SJSA1 (cell line): ENCODE data around the gene ORC6. TPM values are rescaled to one million over a fixed set of nuclear protein-coding genes. Genes with fewer than 3 reads are reported as not detected.
"Not testable (repeated sequence)": the region's sequence is repeated elsewhere in the genome, so short reads cannot be mapped to it uniquely, and the experiment has no call there.

Source experiments
- DNase-seq, 2 experiments: peaks; one replicate each; pipeline ENCODE4 v3.0.0-alpha.2; 2015 to 2020; ENCODE audit warnings: low spot score in 2 of 2, low read depth in 1 of 2
- H3K27ac ChIP-seq: fragments of 250-450 bp; sonication (Bioruptor Pico); 2 replicates; pipeline ENCODE4 v1.5.1; 2020; ENCODE audit warnings: mild to moderate bottlenecking, moderate library complexity
- H3K27me3 ChIP-seq: fragments of 250-450 bp; sonication (Bioruptor Pico); replicated peaks from 2 replicates; pipeline ENCODE4 v1.5.1; 2020; ENCODE audit warnings: mild to moderate bottlenecking, moderate library complexity
- H3K36me3 ChIP-seq: fragments of 250-450 bp; sonication (Bioruptor Pico); 2 replicates; pipeline ENCODE4 v1.5.1; 2020; ENCODE audit warnings: mild to moderate bottlenecking
- H3K4me1 ChIP-seq: fragments of 250-450 bp; sonication (Bioruptor Pico); replicated peaks from 2 replicates; pipeline ENCODE4 v1.6.1; 2021; ENCODE audit warnings: mild to moderate bottlenecking
- H3K4me3 ChIP-seq: fragments of 250-450 bp; sonication (Bioruptor Pico); 2 replicates; pipeline ENCODE4 v1.5.1; 2020; ENCODE audit warnings: mild to moderate bottlenecking
- H3K9me3 ChIP-seq: fragments of 250-450 bp; sonication (Bioruptor Pico); replicated peaks from 2 replicates; pipeline ENCODE4 v1.5.1; 2020; ENCODE audit warnings: mild to moderate bottlenecking
- total RNA-seq: library from RNA; depleted of rRNA; stranded (reverse); fragments of >200 nt; shearing (Covaris generic); gene quantifications from 2 replicates; pipeline ENCODE4 v1.2.3, GENCODE V29; 2014; rRNA removed

The ORC6 gene, protein sequence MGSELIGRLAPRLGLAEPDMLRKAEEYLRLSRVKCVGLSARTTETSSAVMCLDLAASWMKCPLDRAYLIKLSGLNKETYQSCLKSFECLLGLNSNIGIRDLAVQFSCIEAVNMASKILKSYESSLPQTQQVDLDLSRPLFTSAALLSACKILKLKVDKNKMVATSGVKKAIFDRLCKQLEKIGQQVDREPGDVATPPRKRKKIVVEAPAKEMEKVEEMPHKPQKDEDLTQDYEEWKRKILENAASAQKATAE
- total RNA-seq: 73.8 and 78.5 TPM in 2 replicates

DNA sequence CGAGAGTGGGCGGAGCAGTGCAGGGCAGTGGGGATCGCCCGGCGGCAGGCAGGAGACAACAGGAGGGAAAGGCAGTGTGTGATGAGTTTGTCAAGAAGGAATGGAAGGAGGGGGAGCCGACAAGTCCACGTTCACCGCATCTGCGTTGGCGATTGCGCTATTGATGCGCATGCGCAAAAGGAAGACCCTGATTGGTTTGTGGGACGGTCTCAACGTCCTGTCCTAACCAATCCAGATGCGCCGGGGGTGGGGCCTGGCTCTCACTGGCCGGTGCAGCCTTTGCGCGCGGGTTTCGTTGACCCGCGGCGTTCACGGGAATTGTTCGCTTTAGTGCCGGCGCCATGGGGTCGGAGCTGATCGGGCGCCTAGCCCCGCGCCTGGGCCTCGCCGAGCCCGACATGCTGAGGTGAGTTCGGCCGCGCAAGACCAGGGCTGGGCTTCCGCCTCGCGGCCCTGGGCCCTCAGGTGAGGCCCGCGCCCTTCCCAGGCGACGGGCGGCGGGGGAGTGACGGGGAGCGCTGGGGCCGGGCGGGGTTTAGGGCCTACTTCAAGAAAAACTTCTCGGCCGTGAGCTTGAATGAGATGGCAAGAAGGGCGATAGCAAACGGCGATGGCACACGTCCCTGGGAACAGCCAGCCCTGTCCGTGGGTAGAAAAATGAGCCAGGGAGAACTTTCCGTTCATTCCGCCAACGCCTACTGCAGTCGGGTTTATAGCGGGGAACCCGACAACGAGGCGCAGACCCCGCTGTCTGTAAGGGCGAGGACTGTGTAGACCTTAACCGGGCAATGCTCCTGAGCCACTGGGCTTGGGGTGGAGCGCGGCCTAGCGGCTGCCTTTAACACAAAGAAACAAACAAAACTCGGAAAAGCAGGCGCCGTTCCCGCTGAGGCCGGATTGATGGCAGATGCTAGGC, at the start of gene ORC6:
ORC6 (plus strand) TSS at position 295 of the 916 bp plus-strand sequence; CDS start at position 342, 47 bp downstream.
- Histone ChIP-seq H3K27me3 (no peaks in the 10 kb centered on the region), H3K4me1 (peaks cover 20% of the 10 kb centered on the region), H3K36me3 (peaks cover 30% of the 10 kb centered on the region), H3K27ac (peak within 1 kb of the TSS; percentile 90), H3K4me3 (peak within 1 kb of the TSS; percentile 62), H3K9me3 (no peaks in the 10 kb centered on the region)
- peak; percentile 99 for DNase-seq

DNA sequence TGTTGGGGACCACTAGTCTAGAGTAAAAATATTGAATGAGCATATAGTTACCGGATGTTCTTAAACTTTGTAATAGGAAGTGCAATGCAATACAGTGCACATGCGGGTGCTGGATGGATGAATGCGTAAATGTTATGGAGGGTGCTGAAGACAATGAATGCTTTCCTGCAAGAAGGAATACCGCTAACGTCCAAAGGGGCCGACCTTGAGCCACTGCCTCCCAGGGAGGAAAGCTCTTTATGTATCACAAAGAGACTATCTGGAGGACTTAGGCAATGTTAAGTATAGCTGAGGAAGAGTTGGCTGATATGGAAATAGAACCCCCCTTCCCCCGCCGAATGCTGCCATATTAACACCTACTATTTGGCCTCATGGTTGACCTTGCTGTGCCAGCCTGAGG, 40.8 kb upstream of the ORC6 start:
- H3K4me3 ChIP-seq: no peak overlapping the region
- H3K36me3 ChIP-seq: no peaks in the 10 kb centered on the region
- DNase-seq: no peak
- no peaks in the 10 kb centered on the region for H3K27me3 ChIP-seq
- H3K9me3 ChIP-seq: no peaks in the 10 kb centered on the region
- H3K4me1 ChIP-seq: no peaks in the 10 kb centered on the region; the same call in 1 of the 2 replicates
- no peak overlapping the region for H3K27ac ChIP-seq

DNA sequence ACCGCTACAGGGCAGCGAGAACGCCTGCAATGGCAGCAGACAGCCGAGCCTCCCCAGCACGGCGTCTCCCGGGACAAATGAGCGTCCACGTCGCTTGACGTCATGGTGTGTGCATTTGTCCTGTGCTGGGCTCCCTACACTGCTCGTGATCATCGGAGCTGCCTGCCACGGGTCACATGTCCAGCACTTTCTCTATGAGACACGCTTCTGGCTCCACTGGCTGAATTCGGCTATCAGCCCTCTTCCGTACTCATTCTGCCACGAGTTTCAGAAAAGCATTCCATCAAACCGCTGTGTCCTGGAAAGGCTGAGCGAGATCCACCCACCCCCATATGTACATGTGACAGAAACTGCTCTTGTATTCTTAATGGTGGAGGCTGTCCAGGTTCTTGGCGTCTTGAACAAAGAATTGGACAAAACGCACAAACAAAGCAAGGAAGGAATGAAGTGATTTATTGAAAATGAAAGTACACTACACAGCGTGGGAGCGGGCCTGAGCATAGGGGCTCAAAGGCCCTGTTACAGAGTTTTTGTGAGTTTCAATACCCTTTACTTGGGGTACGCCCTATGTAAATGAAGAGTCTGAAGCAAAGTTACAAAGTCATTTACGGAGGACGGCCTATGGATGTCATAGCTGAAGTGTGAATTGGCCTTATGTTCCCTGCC, 39.7 kb upstream of the ORC6 start:
- Histone ChIP-seq H3K4me1 (no peaks in the 10 kb centered on the region; the same call in 1 of the 2 replicates), H3K4me3 (peak overlapping the region; percentile 31), H3K27ac (no peak overlapping the region), H3K9me3 (no peaks in the 10 kb centered on the region), H3K36me3 (no peaks in the 10 kb centered on the region), H3K27me3 (no peaks in the 10 kb centered on the region)
- peak; percentile 31 to 57 for DNase-seq

DNA sequence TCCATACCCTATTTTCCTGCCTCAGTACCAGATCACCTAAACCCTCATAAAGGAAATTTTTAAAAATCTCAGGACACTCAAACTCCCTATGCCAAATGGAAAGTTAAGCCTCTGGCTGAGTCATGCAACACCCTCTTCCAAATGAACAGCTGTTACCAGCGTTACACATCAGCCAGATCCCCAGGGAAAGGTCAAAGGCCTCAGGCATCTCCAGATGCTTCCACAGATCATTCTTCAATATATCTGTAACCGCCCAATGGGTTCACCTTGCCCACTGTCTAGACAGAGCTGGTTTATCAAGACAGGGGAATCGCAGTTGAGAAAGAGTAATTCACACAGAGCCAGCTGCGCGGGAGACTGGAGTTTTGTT, 39.2 kb upstream of the ORC6 start:
- H3K9me3 ChIP-seq: no peaks in the 10 kb centered on the region
- H3K4me1 ChIP-seq: no peaks in the 10 kb centered on the region; the same call in 1 of the 2 replicates
- H3K36me3 ChIP-seq: no peaks in the 10 kb centered on the region
- no peak overlapping the region for H3K4me3 ChIP-seq
- DNase-seq: no peak
- H3K27me3 ChIP-seq: no peaks in the 10 kb centered on the region
- H3K27ac ChIP-seq: no peak overlapping the region

DNA sequence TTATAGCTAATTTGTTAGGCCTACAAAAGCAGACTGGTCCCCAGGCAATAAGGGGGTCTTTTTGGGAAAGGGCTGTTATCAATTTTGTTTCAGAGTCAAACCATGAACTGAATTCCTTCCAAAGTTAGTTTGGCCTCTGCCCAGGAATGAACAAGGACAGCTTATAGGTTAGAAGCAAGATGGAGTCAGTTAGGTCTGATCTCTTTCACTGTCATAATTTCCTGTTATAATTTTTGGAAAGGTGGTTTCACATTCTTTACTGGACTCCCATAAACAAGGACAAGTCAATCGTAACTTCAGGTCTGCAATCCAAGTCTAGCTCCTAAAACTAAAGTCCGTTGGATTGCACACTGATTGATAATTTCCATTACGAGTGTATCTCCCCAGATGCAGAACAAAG, 38.2 kb upstream of the ORC6 start:
- Histone ChIP-seq H3K4me3 (no peak overlapping the region), H3K4me1 (no peaks in the 10 kb centered on the region; the same call in 1 of the 2 replicates), H3K36me3 (no peaks in the 10 kb centered on the region), H3K27me3 (no peaks in the 10 kb centered on the region), H3K27ac (no peak overlapping the region), H3K9me3 (no peaks in the 10 kb centered on the region)
- DNase-seq: no peak

DNA sequence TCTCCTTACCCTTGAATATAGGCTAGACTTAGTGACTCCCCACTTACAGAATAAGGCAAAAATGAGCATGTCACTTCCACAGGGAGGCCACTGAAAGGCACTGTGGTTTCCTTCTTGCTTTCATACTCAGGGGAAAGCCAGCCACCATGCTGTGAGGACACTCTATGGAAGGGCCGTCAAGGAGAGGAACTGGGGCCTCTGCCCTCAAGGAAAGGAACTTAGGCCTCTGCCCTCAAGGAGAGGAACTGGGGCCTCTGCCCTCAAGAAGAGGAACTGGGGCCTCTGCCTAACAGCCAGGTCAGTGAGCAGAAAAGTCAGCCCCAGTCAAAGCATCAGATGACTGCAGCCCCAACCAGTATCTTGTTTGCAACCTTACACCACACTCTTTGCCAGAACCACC, 30.5 kb upstream of the ORC6 start:
- no peak for DNase-seq
- H3K9me3 ChIP-seq: no peaks in the 10 kb centered on the region
- H3K27me3 ChIP-seq: no peaks in the 10 kb centered on the region
- peaks cover 46% of the 10 kb centered on the region for H3K36me3 ChIP-seq
- H3K4me3 ChIP-seq: no peak overlapping the region
- H3K27ac ChIP-seq: no peak overlapping the region
- no peaks in the 10 kb centered on the region for H3K4me1 ChIP-seq

DNA sequence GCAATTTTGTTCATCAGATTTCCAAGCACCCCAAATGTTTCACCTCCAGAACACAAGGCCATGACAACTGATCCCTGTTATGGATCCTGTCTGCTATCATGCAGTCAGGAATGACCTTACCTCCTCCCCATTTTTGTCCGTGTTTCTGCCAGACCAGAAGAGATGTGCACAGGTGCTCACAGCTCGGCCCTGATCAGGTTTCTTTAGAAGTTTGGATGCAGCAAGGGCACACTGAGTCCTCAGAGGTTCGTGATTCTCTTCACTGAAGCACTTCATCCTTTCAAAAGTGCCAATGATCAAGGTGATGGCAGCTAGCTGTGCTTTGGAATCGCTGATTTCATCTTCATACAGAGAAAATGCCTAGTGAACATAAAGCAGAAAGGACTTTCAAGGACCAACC, 27.3 kb upstream of the ORC6 start:
- no peaks in the 10 kb centered on the region for H3K4me1 ChIP-seq
- peaks cover 63% of the 10 kb centered on the region for H3K36me3 ChIP-seq
- no peaks in the 10 kb centered on the region for H3K9me3 ChIP-seq
- no peaks in the 10 kb centered on the region for H3K27me3 ChIP-seq
- H3K27ac ChIP-seq: no peak overlapping the region
- H3K4me3 ChIP-seq: no peak overlapping the region
- DNase-seq: no peak

DNA sequence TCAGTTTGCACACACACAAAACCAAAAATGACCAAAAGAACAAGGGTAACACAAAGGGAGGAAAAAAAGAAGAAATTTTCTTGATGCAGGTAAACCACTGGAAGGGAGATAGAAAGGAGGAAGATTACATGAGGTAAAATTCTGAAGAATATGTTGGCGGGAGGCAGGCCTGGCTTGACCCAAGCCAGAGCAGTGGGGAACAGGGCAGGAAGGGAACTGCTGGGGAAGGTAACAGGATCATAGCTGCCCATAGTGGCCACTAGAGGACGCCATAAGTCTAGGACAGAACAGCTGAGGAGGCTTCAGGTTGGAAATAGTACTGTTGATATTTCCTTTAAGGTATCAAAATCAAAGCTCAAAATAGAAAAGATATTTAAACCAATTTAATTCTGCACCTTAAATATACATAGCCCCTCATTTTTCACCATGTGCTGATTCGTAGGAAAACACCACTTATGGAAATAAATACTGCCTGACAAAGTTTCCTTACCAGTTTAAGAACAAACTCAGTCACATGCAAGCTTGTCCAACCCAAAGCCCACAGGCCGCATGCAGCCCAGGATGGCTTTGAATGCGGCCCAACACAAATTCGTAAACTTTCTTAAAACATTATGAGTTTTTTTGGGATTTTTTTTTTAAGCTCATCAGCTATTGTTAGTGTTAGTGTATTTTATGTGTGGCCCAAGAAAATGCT, 16.0 kb upstream of the ORC6 start:
- Histone ChIP-seq H3K4me3 (no peak overlapping the region), H3K9me3 (no peaks in the 10 kb centered on the region), H3K4me1 (no peaks in the 10 kb centered on the region), H3K36me3 (peaks cover 57% of the 10 kb centered on the region), H3K27me3 (no peaks in the 10 kb centered on the region), H3K27ac (no peak overlapping the region)
- DNase-seq: peak; percentile 49 to 53

DNA sequence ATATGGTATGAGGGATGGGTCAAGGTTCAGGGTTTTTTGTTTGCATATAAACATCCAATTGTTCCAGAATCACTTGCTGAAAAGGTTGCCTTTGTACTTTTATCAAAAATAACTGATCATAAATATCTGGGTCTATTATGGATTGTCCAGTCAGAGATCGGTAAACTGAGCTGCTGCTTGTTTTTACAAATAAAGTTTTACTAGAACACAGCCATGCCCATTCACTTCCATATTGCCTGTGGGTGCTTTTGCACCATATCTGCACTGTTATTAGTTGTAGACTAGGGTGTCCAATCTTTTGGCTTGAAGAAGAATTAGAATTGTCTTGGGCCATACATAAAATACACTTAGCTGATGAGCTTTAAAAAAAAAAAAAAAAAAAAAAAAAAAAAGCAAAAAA, 11.5 kb upstream of the ORC6 start:
- not testable (repeated sequence) for H3K4me1 ChIP-seq, DNase-seq, H3K27me3 ChIP-seq, H3K9me3 ChIP-seq, H3K27ac ChIP-seq, H3K4me3 ChIP-seq
- H3K36me3 ChIP-seq: peaks cover 48% of the 10 kb centered on the region

DNA sequence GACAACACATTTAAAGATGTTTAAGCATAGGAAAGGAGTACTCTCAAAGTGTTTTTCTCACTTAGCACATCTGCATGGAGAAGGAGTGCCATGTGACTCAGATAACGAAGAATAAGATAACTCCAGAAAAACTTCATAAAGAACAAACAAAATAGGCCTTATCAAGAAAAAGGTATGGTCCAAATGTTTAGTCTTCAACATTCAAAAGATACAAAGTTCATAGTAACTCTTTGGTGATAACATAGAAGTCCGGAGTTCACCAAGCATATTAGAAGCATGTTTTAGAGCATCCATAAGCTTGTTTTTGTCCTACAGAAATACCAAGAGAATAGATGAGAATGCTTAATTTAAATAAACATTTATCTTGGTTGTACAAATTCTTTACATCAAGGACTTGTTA, 7.6 kb upstream of the ORC6 start:
- H3K27me3 ChIP-seq, H3K9me3 ChIP-seq, DNase-seq, H3K4me1 ChIP-seq, H3K4me3 ChIP-seq, H3K27ac ChIP-seq: not testable (repeated sequence)
- peaks cover 26% of the 10 kb centered on the region for H3K36me3 ChIP-seq

DNA sequence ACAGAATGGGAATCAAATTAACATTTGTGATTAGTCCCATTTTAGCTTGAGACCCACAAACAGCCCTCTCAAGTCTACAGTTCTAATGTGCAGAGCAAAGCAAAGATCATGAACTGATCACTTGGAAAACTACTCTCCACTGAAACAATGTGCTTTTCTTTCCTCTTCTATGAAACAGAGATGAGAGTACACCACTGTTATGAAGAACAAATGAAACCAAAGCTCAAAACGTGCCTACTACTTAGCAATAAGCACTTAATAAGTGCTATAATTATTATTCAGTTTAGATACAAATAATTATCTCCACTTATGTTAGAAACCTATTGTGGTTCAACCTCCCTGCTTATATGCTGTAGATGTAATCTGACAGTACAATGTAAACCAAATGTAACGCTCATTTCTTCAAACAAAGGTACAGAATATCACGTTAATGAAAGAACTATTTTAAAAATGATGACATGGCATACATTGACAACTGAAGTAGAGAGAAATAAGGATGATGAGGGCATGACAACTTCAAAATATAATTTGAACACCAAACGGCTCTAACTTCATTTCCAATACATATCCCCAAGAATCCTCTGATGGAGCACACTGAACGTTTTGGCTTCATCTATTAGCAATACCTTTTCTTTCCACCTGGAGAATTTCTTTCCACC, 2.5 kb upstream of the ORC6 start:
- H3K9me3 ChIP-seq: no peaks in the 10 kb centered on the region
- H3K4me3 ChIP-seq: no peak overlapping the region
- H3K4me1 ChIP-seq: peaks cover 20% of the 10 kb centered on the region
- H3K36me3 ChIP-seq: peaks cover 16% of the 10 kb centered on the region
- H3K27ac ChIP-seq: no peak overlapping the region
- no peaks in the 10 kb centered on the region for H3K27me3 ChIP-seq
- DNase-seq: no peak

DNA sequence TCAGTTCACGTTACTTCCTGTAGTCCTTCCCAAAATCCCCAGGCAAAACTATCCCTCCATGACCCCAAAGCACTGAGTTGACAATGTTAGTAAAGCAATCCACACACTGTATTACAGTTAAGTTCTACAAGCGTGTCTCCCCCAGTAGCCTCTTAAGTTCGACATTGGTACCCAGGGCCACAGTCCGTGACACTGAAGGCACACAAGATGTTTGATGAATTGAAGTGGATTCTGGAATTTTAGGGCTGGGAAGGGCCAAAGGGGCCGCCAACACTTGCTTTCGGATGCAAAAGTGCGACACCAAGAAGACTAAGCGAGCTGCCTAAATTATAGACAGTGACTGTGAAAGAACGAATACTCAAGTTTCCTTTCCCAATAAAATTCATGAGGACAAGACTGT, 2.0 kb upstream of the ORC6 start:
- no peak for DNase-seq

DNA sequence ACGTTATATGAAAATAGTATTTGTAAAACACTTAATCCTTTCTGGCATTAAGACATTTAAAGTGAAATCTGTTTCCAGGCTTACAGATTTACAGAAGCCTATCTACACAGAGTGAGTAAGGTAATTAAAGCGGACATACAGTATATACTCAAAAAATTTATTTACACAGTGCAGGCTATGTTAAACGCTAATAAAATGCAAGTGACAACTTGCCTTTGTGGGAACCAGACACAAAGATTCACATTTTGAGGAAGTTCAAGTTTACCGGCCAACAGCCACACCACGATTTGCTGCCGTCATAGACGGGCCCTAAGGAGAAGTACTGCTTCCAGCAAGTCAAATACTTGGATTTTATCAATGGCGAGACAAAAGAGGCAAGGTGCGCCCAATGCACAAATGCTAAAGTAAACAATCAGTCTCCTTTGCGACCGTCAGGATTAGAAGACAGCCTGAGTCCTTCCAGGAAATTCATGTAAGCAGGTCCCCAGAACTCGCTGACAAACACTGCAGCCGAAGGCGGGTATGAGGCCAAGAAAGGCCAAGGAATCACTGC, 1.3 kb upstream of the ORC6 start:
- H3K27me3 ChIP-seq: no peaks in the 10 kb centered on the region
- H3K9me3 ChIP-seq: no peaks in the 10 kb centered on the region
- peak overlapping the region; percentile 62 for H3K4me3 ChIP-seq
- H3K4me1 ChIP-seq: peaks cover 20% of the 10 kb centered on the region
- DNase-seq: no peak
- H3K36me3 ChIP-seq: peaks cover 26% of the 10 kb centered on the region
- H3K27ac ChIP-seq: no peak overlapping the region

More for the DNA sequence above, 2.0 kb upstream of the ORC6 start:
- Histone ChIP-seq H3K27ac (no peak overlapping the region), H3K9me3 (no peaks in the 10 kb centered on the region), H3K27me3 (no peaks in the 10 kb centered on the region), H3K4me3 (peak overlapping the region; percentile 62; the same call in 1 of the 2 replicates), H3K4me1 (peaks cover 20% of the 10 kb centered on the region), H3K36me3 (peaks cover 21% of the 10 kb centered on the region)
